ENCODE results near the gene TTC9C. TPM values are rescaled to one million over a fixed set of nuclear protein-coding genes. Genes with fewer than 3 reads are reported as not detected.

Gene TTC9C
- total RNA-seq = 34.2 and 37.4 TPM in 2 replicates

GRCh38 chr11:62728171-62728988 is at the start of gene TTC9C:
Gene TTC9C (plus strand): TSS chr11:62728486. CDS start chr11:62728849, 363 bp downstream.

GRCh38 chr11:62678770-62679696 is 49.3 kb upstream of the TTC9C start, which contains the start of gene UBXN1:
Gene UBXN1 (minus strand): TSS chr11:62679073. CDS start chr11:62678923, 150 bp downstream.

GRCh38 chr11:62689421-62690183 is 38.7 kb upstream of the TTC9C start, which contains the start of gene LRRN4CL:
Gene LRRN4CL (minus strand): TSS chr11:62689530. CDS start chr11:62688508, 1,022 bp downstream.

GRCh38 chr11:62707277-62707861 is 20.9 kb upstream of the TTC9C start, which contains the start of the genes BSCL2 and GNG3:
Gene BSCL2 (minus strand): TSS chr11:62707424. CDS start chr11:62707195, 229 bp downstream.
Gene GNG3 (plus strand): TSS chr11:62707676. CDS start chr11:62708296, 620 bp downstream.

GRCh38 chr11:62727165-62727871 is 968 bp upstream of the TTC9C start, which contains the start of gene HNRNPUL2:
Gene HNRNPUL2 (minus strand): TSS chr11:62727457. CDS start chr11:62727156, 301 bp downstream.

GRCh38 chr11:62753736-62754603 is 25.7 kb downstream of the TTC9C start, which contains the start of gene ZBTB3:
Gene ZBTB3 (minus strand): TSS chr11:62754160. CDS start chr11:62753664, 496 bp downstream.

GRCh38 chr11:62771144-62772021 is 43.1 kb downstream of the TTC9C start, which contains the start of gene TAF6L:
Gene TAF6L (plus strand): TSS chr11:62771396. CDS start chr11:62775784, 4,388 bp downstream.

GRCh38 chr11:62787005-62787759 is 58.9 kb downstream of the TTC9C start, which contains the start of gene TMEM179B:
Gene TMEM179B (plus strand): TSS chr11:62787402. CDS start chr11:62787432, 30 bp downstream.

Other genes with a start within 250 kb of the TTC9C start
- gene AHNAK, start 181.7 kb upstream of the TTC9C start, total RNA-seq = 983 and 1,139 TPM in 2 replicates
- gene EEF1G, start 154.6 kb upstream of the TTC9C start, total RNA-seq = 1,360 and 1,368 TPM in 2 replicates
- gene TUT1, start 137.0 kb upstream of the TTC9C start, total RNA-seq = 6.8 TPM in 2 replicates
- 95.1 and 110 TPM in 2 replicates for gene MTA2, start 126.6 kb upstream of the TTC9C start, total RNA-seq
- gene EML3, start 115.7 kb upstream of the TTC9C start, total RNA-seq = 30.4 and 34.6 TPM in 2 replicates
- 9.3 and 10.6 TPM in 2 replicates for gene ROM1, start 115.2 kb upstream of the TTC9C start, total RNA-seq
- gene B3GAT3, start 106.5 kb upstream of the TTC9C start, total RNA-seq = 12.3 and 14.1 TPM in 2 replicates
- 251 and 282 TPM in 2 replicates for gene GANAB, start 81.9 kb upstream of the TTC9C start, total RNA-seq
- gene INTS5, start 75.2 kb upstream of the TTC9C start, total RNA-seq = 19.9 and 20.5 TPM in 2 replicates
- 26.1 TPM in 2 replicates for gene C11orf98, start 63.3 kb upstream of the TTC9C start, total RNA-seq
- 5.7 and 8.2 TPM in 2 replicates for gene CSKMT, start 63.2 kb upstream of the TTC9C start, total RNA-seq
- gene UQCC3, start 56.8 kb upstream of the TTC9C start, total RNA-seq = 4.2 and 4.8 TPM in 2 replicates
- gene LBHD1, start 56.2 kb upstream of the TTC9C start, total RNA-seq = 4.0 and 6.1 TPM in 2 replicates
- gene UBXN1, start 49.4 kb upstream of the TTC9C start, total RNA-seq = 102 and 103 TPM in 2 replicates
- 20.1 and 20.6 TPM in 2 replicates for gene LRRN4CL, start 39.0 kb upstream of the TTC9C start, total RNA-seq
- gene BSCL2, start 21.1 kb upstream of the TTC9C start, total RNA-seq = 52.7 and 54.8 TPM in 2 replicates
- not detected in 2 replicates for gene GNG3, start 20.8 kb upstream of the TTC9C start, total RNA-seq
- gene HNRNPUL2, start 1.0 kb upstream of the TTC9C start, total RNA-seq = 14.2 and 15.3 TPM in 2 replicates
- 12.7 and 13.5 TPM in 2 replicates for gene ZBTB3, start 25.7 kb downstream of the TTC9C start, total RNA-seq
- 62.4 and 64.4 TPM in 2 replicates for gene POLR2G, start 33.1 kb downstream of the TTC9C start, total RNA-seq
- gene TAF6L, start 42.9 kb downstream of the TTC9C start, total RNA-seq = 10.8 and 13.7 TPM in 2 replicates
- 33.9 and 41.3 TPM in 2 replicates for gene TMEM179B, start 58.9 kb downstream of the TTC9C start, total RNA-seq
- 9.4 and 10.1 TPM in 2 replicates for gene TMEM223, start 63.5 kb downstream of the TTC9C start, total RNA-seq
- 35.2 and 35.7 TPM in 2 replicates for gene NXF1, start 77.0 kb downstream of the TTC9C start, total RNA-seq
- 35.0 and 37.1 TPM in 2 replicates for gene STX5, start 103.6 kb downstream of the TTC9C start, total RNA-seq
- not detected in 2 replicates for gene TEX54, start 104.4 kb downstream of the TTC9C start, total RNA-seq
- 23.8 and 26.1 TPM in 2 replicates for gene WDR74, start 111.1 kb downstream of the TTC9C start, total RNA-seq
- 198 and 208 TPM in 2 replicates for gene SLC3A2, start 152.4 kb downstream of the TTC9C start, total RNA-seq
- gene CHRM1, start 192.9 kb downstream of the TTC9C start, total RNA-seq = not detected in 2 replicates

Measured in articular chondrocyte of knee joint (primary cell).